Peyer's patch (tissue), 4 donors: ENCODE data around the gene ZFYVE1.

Source experiments
- CTCF ChIP-seq, 6 experiments: fragments of 450-650 bp in 4 of 6; fragments of 200-600 bp in 2 of 6; sonication (generic) in 1 of 6; IDR thresholded peaks; one replicate each; pipeline ENCODE4 v1.5.1; 2017 to 2019; ENCODE audit warnings: antibody characterized with exemption in 6 of 6, mild to moderate bottlenecking in 3 of 6, moderate library complexity in 1 of 6
- POLR2A ChIP-seq, 2 donors: fragments of 450-650 bp; IDR thresholded peaks; one replicate each; pipeline ENCODE4 v1.5.1; 2017; ENCODE audit warnings: antibody characterized with exemption in 2 of 2, mild to moderate bottlenecking in 2 of 2, moderate library complexity in 2 of 2

GRCh38 chr14:72975770-72976169, 51.1 kb downstream of the ZFYVE1 start:
- TF ChIP-seq CTCF (IDR thresholded peaks at IDR 0.05): no peak
- TF ChIP-seq POLR2A (IDR thresholded peaks at IDR 0.05): no peak
